ENCODE data around the gene NOL4. TPM values are rescaled to one million over a fixed set of nuclear protein-coding genes. Genes with fewer than 3 reads are reported as not detected.

NOL4 gene
- total RNA-seq, 1 donor from 2014 or later: 11.5 TPM

GRCh38 chr18:34219651-34220050, 5.1 kb downstream of the NOL4 start:
- Histone ChIP-seq H4K20me1 (ENCODE audit: low read depth) (peaks cover 11% of the 10 kb centered on the region), H3K27me3 (peaks cover 67% of the 10 kb centered on the region), H3F3A (ENCODE audit: low read depth) (peaks cover 10% of the 10 kb centered on the region), H3K9ac (no peak overlapping the region), H3K79me2 (ENCODE audit: low read depth) (no peaks in the 10 kb centered on the region), H3K4me1 (peaks cover 15% of the 10 kb centered on the region), H3K27ac (no peak overlapping the region), H3K9me3 (ENCODE audit: low read depth) (no peaks in the 10 kb centered on the region), H3K4me3 (no peak overlapping the region), H2AFZ (replicated peaks) (no peak overlapping the region), H3K4me2 (no peak overlapping the region), H3K36me3 (no peaks in the 10 kb centered on the region)
- no peak overlapping the region for H3K27ac Mint-ChIP-seq
- peaks cover 13% of the 10 kb centered on the region for H3K4me1 Mint-ChIP-seq
- no peaks in the 10 kb centered on the region for H3K36me3 Mint-ChIP-seq
- H3K27me3 Mint-ChIP-seq (ENCODE audit: insufficient read depth, low read depth): peaks cover 19% of the 10 kb centered on the region
- DNase-seq (ENCODE audit: low spot score): peak; percentile 5
- TF ChIP-seq EZH2 (IDR thresholded peaks at IDR 0.05): no peak
- no peak for TF ChIP-seq CTCF (IDR thresholded peaks at IDR 0.05)
- TF ChIP-seq EZH2phosphoT487 (IDR thresholded peaks at IDR 0.05): no peak
- no peaks in the 10 kb centered on the region for H3K9me3 Mint-ChIP-seq
- no peak overlapping the region for H3K4me3 Mint-ChIP-seq

GRCh38 chr18:34212511-34212910, 12.2 kb downstream of the NOL4 start:
- Histone ChIP-seq H3K9ac (no peak overlapping the region), H3K79me2 (ENCODE audit: low read depth) (no peaks in the 10 kb centered on the region), H3K36me3 (no peaks in the 10 kb centered on the region), H3K9me3 (ENCODE audit: low read depth) (no peaks in the 10 kb centered on the region), H3K4me1 (no peaks in the 10 kb centered on the region), H3K4me3 (no peak overlapping the region), H2AFZ (replicated peaks) (no peak overlapping the region), H3K27me3 (no peaks in the 10 kb centered on the region), H3K27ac (no peak overlapping the region), H3K4me2 (no peak overlapping the region), H4K20me1 (ENCODE audit: low read depth) (no peaks in the 10 kb centered on the region), H3F3A (ENCODE audit: low read depth) (no peaks in the 10 kb centered on the region)
- Mint-ChIP-seq H3K4me1 (no peaks in the 10 kb centered on the region), H3K27ac (no peak overlapping the region), H3K4me3 (no peak overlapping the region), H3K36me3 (no peaks in the 10 kb centered on the region), H3K9me3 (peaks cover 3% of the 10 kb centered on the region), H3K27me3 (ENCODE audit: insufficient read depth, low read depth) (no peaks in the 10 kb centered on the region)
- no peak for DNase-seq (ENCODE audit: low spot score)
- TF ChIP-seq EZH2phosphoT487 (IDR thresholded peaks at IDR 0.05) (no peak), CTCF (IDR thresholded peaks at IDR 0.05) (no peak), EZH2 (IDR thresholded peaks at IDR 0.05) (no peak)

DNA sequence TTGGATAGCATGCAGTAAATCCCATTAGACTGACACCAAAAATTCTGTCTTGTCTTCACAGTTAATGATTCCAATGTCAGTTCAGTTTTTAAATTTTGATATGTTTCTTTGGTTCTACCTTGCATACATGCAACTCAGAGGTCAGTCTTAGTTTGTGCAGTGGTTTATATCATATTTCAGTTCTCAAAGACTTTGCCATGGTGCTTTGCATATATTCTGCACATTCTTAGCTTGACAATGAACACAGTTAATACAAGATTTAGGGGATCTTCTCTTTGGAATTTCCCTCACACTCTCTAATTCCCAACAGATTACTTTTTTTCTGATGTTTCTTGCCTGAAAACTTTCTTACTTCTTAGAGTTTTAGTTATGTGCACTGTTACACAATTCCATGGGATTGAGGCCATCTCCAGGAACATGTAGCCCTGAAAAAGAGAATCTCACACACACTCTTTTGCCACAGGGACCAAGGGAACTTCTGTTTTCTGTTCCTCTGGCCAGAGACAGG, 17.3 kb downstream of the NOL4 start:
- Mint-ChIP-seq H3K4me3 (no peak overlapping the region), H3K27ac (no peak overlapping the region), H3K4me1 (peaks cover 17% of the 10 kb centered on the region), H3K36me3 (no peaks in the 10 kb centered on the region), H3K9me3 (peaks cover 3% of the 10 kb centered on the region), H3K27me3 (ENCODE audit: insufficient read depth, low read depth) (no peaks in the 10 kb centered on the region)
- Histone ChIP-seq H2AFZ (replicated peaks) (no peak overlapping the region), H4K20me1 (ENCODE audit: low read depth) (no peaks in the 10 kb centered on the region), H3K9me3 (ENCODE audit: low read depth) (no peaks in the 10 kb centered on the region), H3K4me3 (no peak overlapping the region), H3K79me2 (ENCODE audit: low read depth) (no peaks in the 10 kb centered on the region), H3K36me3 (no peaks in the 10 kb centered on the region), H3K27ac (no peak overlapping the region), H3K4me1 (no peaks in the 10 kb centered on the region), H3F3A (ENCODE audit: low read depth) (no peaks in the 10 kb centered on the region), H3K9ac (no peak overlapping the region), H3K27me3 (no peaks in the 10 kb centered on the region), H3K4me2 (no peak overlapping the region)
- TF ChIP-seq EZH2 (IDR thresholded peaks at IDR 0.05) (no peak), CTCF (IDR thresholded peaks at IDR 0.05) (no peak)
- no peak for DNase-seq (ENCODE audit: low spot score)

All from neural progenitor cell (in vitro differentiated cells).